OCI-LY7 (cell line): ENCODE data around the gene RAD51B. TPM values are rescaled to one million over a fixed set of nuclear protein-coding genes. Genes with fewer than 3 reads are reported as not detected.

Experiments used
- BruUV-seq: library from RNA; stranded (reverse); fragments of 400-500 nt; replicated peaks from 2 replicates; lab custom pipeline; 2021; lab: Mats Ljungman, UMichigan
- CTCF ChIA-PET: fragments of 300-600 bp; sonication (Branson Sonifier 250); formaldehyde crosslinking; loops from one replicate; lab custom pipeline; 2022; ENCODE audit warnings: antibody characterized with exemption; ENCODE audit not compliant: unreplicated experiment; lab: Charles Lee
- POLR2A ChIA-PET: fragments of 300-600 bp; sonication (Branson Sonifier 250); formaldehyde crosslinking; loops from one replicate; lab custom pipeline; 2022; ENCODE audit warnings: antibody characterized with exemption; lab: Charles Lee
- DNase-seq: peaks from one replicate; pipeline ENCODE4 v3.0.0-alpha.2; 2015; ENCODE audit warnings: low spot score
- H2AFZ ChIP-seq: fragments of 200-600 bp; sonication (generic), shearing (Covaris generic); 2 replicates; pipeline ENCODE4 v1.6.1; 2014; ENCODE audit warnings: mild to moderate bottlenecking, antibody characterized with exemption, low read length, moderate library complexity
- H3K27ac ChIP-seq: fragments of 200-600 bp; sonication (generic); 2 replicates; pipeline ENCODE4 v1.5.1; 2014; ENCODE audit warnings: mixed run types, low read depth, mild to moderate bottlenecking, moderate library complexity, low read length, inconsistent platforms; ENCODE audit not compliant: poor library complexity, severe bottlenecking
- H3K36me3 ChIP-seq: fragments of 200-600 bp; sonication (generic); 2 replicates; pipeline ENCODE4 v1.6.1; 2014; ENCODE audit warnings: mild to moderate bottlenecking, antibody characterized with exemption, low read length, moderate library complexity, mixed read lengths; ENCODE audit not compliant: insufficient read depth
- H3K4me1 ChIP-seq: fragments of 200-600 bp; sonication (generic); 2 replicates; pipeline ENCODE4 v1.5.1; 2014; ENCODE audit warnings: mild to moderate bottlenecking, low read length; ENCODE audit not compliant: insufficient read depth, poor library complexity, severe bottlenecking
- H3K4me2 ChIP-seq: fragments of 200-600 bp; sonication (generic); 2 replicates; pipeline ENCODE4 v1.6.1; 2014; ENCODE audit warnings: mild to moderate bottlenecking, low read length
- H3K4me3 ChIP-seq: fragments of 200-600 bp; sonication (generic); 2 replicates; pipeline ENCODE4 v1.5.1; 2014; ENCODE audit warnings: mild to moderate bottlenecking, low read depth, low read length; ENCODE audit not compliant: poor library complexity, severe bottlenecking
- H3K79me2 ChIP-seq: fragments of 200-600 bp; sonication (generic); 2 replicates; pipeline ENCODE4 v1.6.1; 2016; ENCODE audit warnings: low read depth, mild to moderate bottlenecking, low read length, moderate library complexity, mixed read lengths; ENCODE audit not compliant: insufficient read depth
- H3K9me2 ChIP-seq: fragments of 200-600 bp; sonication (generic); 2 replicates; pipeline ENCODE4 v1.6.1; 2016; ENCODE audit warnings: mild to moderate bottlenecking, low read length, mixed read lengths; ENCODE audit not compliant: insufficient read depth
- H3K9me3 ChIP-seq: fragments of 200-600 bp; sonication (generic); 2 replicates; pipeline ENCODE4 v1.6.1; 2014; ENCODE audit warnings: mild to moderate bottlenecking, mixed run types, low read length, mixed read lengths
- H4K20me1 ChIP-seq: fragments of 200-600 bp; sonication (generic); 2 replicates; pipeline ENCODE4 v1.6.1; 2014; ENCODE audit warnings: mild to moderate bottlenecking, antibody characterized with exemption, low read length, moderate library complexity, mixed read lengths; ENCODE audit not compliant: insufficient read depth
- EZH2phosphoT487 ChIP-seq: fragments of 200-600 bp; sonication (generic); IDR thresholded peaks from 2 replicates; pipeline ENCODE4 v1.6.1; 2018; ENCODE audit warnings: low read depth, borderline replicate concordance, mild to moderate bottlenecking, mixed run types, antibody characterized with exemption, low read length, moderate library complexity, mixed read lengths
- intact Hi-C: fragments of 100-400 bp; cut with micrococcal nuclease; formaldehyde crosslinking; loops from one replicate; pipeline ENCODE4 v1.10.0; 2022; ENCODE audit not compliant: unreplicated experiment
- total RNA-seq, 2 experiments: library from RNA; depleted of rRNA in 1 of 2; stranded (reverse); fragments of >200 nt in 1 of 2; shearing (Covaris generic) in 1 of 2; gene quantifications; 2 replicates each; pipeline ENCODE4 v1.2.3, GENCODE V29; 2014 to 2022
- TF ChIP-seq, protein P1 (sequence below): fragments of 200-600 bp; sonication (generic); conservative IDR thresholded peaks from 2 replicates; pipeline ENCODE4 v1.5.1; 2014; ENCODE audit warnings: mild to moderate bottlenecking, antibody characterized with exemption, low read length, moderate library complexity, mixed read lengths

Gene RAD51B
- total RNA-seq, 2 experiments from 2014 or later = 41.4 to 89.9 TPM

DNA sequence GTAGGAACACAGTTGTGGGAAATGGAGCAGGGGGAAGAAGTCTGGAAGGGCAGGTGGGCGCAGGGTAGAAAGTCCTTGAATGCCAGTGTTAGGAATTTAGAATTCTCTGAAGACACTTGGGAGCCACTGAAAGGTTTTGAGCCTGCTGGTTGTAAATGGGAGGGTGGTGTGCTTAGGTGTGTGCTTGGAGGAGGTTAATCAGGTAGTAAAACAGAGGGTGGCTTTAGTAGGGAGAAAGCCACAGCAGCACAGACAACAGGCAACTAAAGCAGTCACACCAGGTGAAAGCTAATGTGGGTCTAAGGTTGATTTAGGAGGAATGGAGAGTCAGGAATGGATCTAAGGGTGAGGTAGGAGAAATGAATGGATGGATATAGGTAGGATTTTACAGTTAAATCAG lies 588.2 kb downstream of the RAD51B start:
- POLR2A ChIA-PET = interaction anchor here (0.6 to 0.8 kb wide), 2 partner anchors 33 to 156 kb away, joined by 3 read pairs; no protein-coding TSS in a partner anchor
- TF ChIP-seq, protein P1, sequence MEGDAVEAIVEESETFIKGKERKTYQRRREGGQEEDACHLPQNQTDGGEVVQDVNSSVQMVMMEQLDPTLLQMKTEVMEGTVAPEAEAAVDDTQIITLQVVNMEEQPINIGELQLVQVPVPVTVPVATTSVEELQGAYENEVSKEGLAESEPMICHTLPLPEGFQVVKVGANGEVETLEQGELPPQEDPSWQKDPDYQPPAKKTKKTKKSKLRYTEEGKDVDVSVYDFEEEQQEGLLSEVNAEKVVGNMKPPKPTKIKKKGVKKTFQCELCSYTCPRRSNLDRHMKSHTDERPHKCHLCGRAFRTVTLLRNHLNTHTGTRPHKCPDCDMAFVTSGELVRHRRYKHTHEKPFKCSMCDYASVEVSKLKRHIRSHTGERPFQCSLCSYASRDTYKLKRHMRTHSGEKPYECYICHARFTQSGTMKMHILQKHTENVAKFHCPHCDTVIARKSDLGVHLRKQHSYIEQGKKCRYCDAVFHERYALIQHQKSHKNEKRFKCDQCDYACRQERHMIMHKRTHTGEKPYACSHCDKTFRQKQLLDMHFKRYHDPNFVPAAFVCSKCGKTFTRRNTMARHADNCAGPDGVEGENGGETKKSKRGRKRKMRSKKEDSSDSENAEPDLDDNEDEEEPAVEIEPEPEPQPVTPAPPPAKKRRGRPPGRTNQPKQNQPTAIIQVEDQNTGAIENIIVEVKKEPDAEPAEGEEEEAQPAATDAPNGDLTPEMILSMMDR = no peak
- no peak for TF ChIP-seq EZH2phosphoT487
- Histone ChIP-seq H2AFZ (no peak overlapping the region), H3K4me2 (no peak overlapping the region), H3K9me3 (no peaks in the 10 kb centered on the region), H3K27ac (no peak overlapping the region), H3K9me2 (no peaks in the 10 kb centered on the region), H3K4me3 (no peak overlapping the region), H4K20me1 (no peaks in the 10 kb centered on the region), H3K4me1 (peaks cover 42% of the 10 kb centered on the region), H3K79me2 (no peaks in the 10 kb centered on the region), H3K36me3 (no peaks in the 10 kb centered on the region)
- intact Hi-C loops = loop anchor here (2.0 kb wide), 1 partner anchor 159 kb away; no protein-coding TSS in a partner anchor
- BruUV-seq = no TSS peak
- no peak for DNase-seq
- CTCF ChIA-PET = no interaction called here

DNA sequence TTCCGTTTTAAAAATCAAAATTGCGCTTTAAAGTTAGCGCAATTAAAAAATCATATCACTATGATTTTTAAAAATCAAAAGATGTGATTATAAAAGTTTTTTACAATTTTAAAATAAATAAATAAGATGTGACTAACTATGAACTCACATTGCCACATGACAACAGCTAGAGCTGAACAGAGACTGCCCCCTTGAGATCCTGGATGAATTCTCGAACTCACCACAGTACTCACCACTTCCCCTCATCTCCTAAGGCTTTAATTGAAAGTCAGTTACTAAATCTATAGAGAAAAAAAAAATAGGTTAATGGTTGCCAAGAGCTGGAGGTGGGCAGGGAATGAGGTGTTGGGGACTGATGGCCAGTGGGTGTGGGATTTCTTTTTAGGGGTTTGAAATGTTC lies 589.1 kb downstream of the RAD51B start:
- H3K27ac ChIP-seq = no peak overlapping the region
- ChIA-PET POLR2A (interaction anchor here (0.5 to 0.9 kb wide), 5 partner anchors 32 to 1536 kb away, joined by 3 to 4 read pairs (median 3); no protein-coding TSS in a partner anchor), CTCF (no interaction called here)
- peak; percentile 53 for DNase-seq
- no peaks in the 10 kb centered on the region for H3K9me2 ChIP-seq
- TF ChIP-seq, protein P1 = peak; percentile 76
- TF ChIP-seq EZH2phosphoT487 = no peak
- H3K4me2 ChIP-seq = no peak overlapping the region
- no peak overlapping the region for H3K4me3 ChIP-seq
- no peaks in the 10 kb centered on the region for H3K79me2 ChIP-seq
- intact Hi-C loops = loop anchor here (2.0 kb wide), 1 partner anchor 160 kb away; no protein-coding TSS in a partner anchor
- peaks cover 34% of the 10 kb centered on the region for H3K4me1 ChIP-seq
- no peaks in the 10 kb centered on the region for H4K20me1 ChIP-seq
- H2AFZ ChIP-seq = no peak overlapping the region
- no peaks in the 10 kb centered on the region for H3K9me3 ChIP-seq
- no peaks in the 10 kb centered on the region for H3K36me3 ChIP-seq
- no TSS peak for BruUV-seq

DNA sequence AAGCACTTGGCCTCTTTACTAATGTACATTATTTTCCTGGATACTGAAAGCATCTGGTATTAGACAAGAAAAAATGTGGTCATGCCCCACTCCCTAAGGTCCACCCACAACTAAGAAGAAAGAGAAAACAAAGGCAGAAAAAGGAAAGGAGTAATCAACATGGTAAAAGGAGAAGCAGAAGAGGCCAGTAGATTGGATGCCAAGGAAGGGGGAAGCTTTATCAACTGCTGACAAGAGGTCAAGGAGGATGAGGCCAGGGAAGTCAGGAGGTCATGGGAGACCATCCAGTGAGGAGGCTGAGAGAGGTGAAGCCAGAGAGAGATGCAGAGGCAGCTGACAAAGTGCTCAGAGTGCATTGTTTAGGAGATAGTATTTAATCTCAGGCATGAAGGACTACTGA lies 589.8 kb downstream of the RAD51B start:
- no TSS peak for BruUV-seq
- peaks cover 27% of the 10 kb centered on the region for H3K4me1 ChIP-seq
- POLR2A ChIA-PET = interaction anchor here (0.7 kb wide), 1 partner anchor 121 kb away, joined by 4 read pairs; no protein-coding TSS in a partner anchor

More for the DNA sequence above, 589.8 kb downstream of the RAD51B start:
- no peaks in the 10 kb centered on the region for H3K36me3 ChIP-seq
- no peak for TF ChIP-seq EZH2phosphoT487
- TF ChIP-seq, protein P1 = no peak
- DNase-seq = no peak
- no peak overlapping the region for H3K4me2 ChIP-seq
- H3K9me3 ChIP-seq = no peaks in the 10 kb centered on the region
- H3K79me2 ChIP-seq = no peaks in the 10 kb centered on the region
- H4K20me1 ChIP-seq = no peaks in the 10 kb centered on the region
- H3K9me2 ChIP-seq = no peaks in the 10 kb centered on the region
- intact Hi-C loops = loop anchor here (2.0 kb wide), 1 partner anchor 161 kb away; no protein-coding TSS in a partner anchor
- no peak overlapping the region for H3K27ac ChIP-seq
- CTCF ChIA-PET = interaction anchor here (1.0 kb wide), 1 partner anchor 276 kb away, joined by 3 read pairs; no protein-coding TSS in a partner anchor
- H2AFZ ChIP-seq = no peak overlapping the region
- no peak overlapping the region for H3K4me3 ChIP-seq
